SKM-1 (cell line): ENCODE results near the gene FRMD7.

ENCODE experiments used
- DNase-seq: peaks from one replicate; lab custom pipeline; 2025; ENCODE audit not compliant: unreplicated experiment; lab: John Stamatoyannopoulos, UW

Gene FRMD7

GRCh38 chrX:132040066-132040465 is 87.8 kb downstream of the FRMD7 start:
- no peak for DNase-seq

GRCh38 chrX:132037479-132037993 is 90.3 kb downstream of the FRMD7 start:
- DNase-seq: no peak

- DNase-seq: no peak
These were observed 93.2 kb downstream of the FRMD7 start for GRCh38 chrX:132034648-132035047.

- DNase-seq: no peak
These were observed 94.7 kb downstream of the FRMD7 start for GRCh38 chrX:132033166-132033565.

- no peak for DNase-seq
These were observed 96.0 kb downstream of the FRMD7 start for GRCh38 chrX:132031867-132032266.

- no peak for DNase-seq
These were observed 97.6 kb downstream of the FRMD7 start for GRCh38 chrX:132030264-132030663.
